H1 (cell line): ENCODE data around the gene GNG12. TPM values are rescaled to one million over a fixed set of nuclear protein-coding genes. Genes with fewer than 3 reads are reported as not detected.

Experiments
- CTCF ChIA-PET: fragments of 300-600 bp; sonication (Branson Sonifier 250); formaldehyde crosslinking; loops from one replicate; lab custom pipeline; 2021; ENCODE audit not compliant: partially characterized antibody; lab: Charles Lee
- POLR2A ChIA-PET: fragments of 300-600 bp; sonication (Branson Sonifier 250); formaldehyde crosslinking; loops from one replicate; lab custom pipeline; 2021; ENCODE audit warnings: inconsistent platforms; ENCODE audit not compliant: partially characterized antibody; lab: Charles Lee
- DNase-seq, 2 experiments: peaks; one replicate each; pipeline versions ENCODE4 v3.0.0 to v3.0.0-alpha.2; 2010 to 2022; ENCODE audit warnings: low spot score in 2 of 2, low read depth in 1 of 2, mixed read lengths in 1 of 2
- FAIRE-seq: peaks from 2 replicates; lab custom pipeline; 2011; peaks lifted over from hg19 to GRCh38; lab: Jason Lieb, UNC
- H2AFZ ChIP-seq: 2 replicates; pipeline ENCODE4 v1.8.1; 2012; ENCODE audit warnings: low read length, inconsistent platforms
- H2AK5ac ChIP-seq: 2 replicates; pipeline ENCODE4 v1.6.1; 2013; ENCODE audit warnings: low read depth, low read length
- H2BK120ac ChIP-seq: replicated peaks from 2 replicates; pipeline ENCODE3; 2013; ENCODE audit warnings: low read depth, low read length, inconsistent platforms
- H2BK12ac ChIP-seq: 2 replicates; pipeline ENCODE4 v1.6.1; 2013; ENCODE audit warnings: low read depth, low read length
- H2BK15ac ChIP-seq: 2 replicates; pipeline ENCODE4 v1.6.1; 2013; ENCODE audit warnings: low read length
- H2BK20ac ChIP-seq: 2 replicates; pipeline ENCODE4 v1.6.1; 2013; ENCODE audit warnings: low read length
- H2BK5ac ChIP-seq: 2 replicates; pipeline ENCODE4 v1.6.1; 2013; ENCODE audit warnings: low read depth, low read length
- H3K14ac ChIP-seq: 2 replicates; pipeline ENCODE4 v1.6.1; 2013; ENCODE audit warnings: inconsistent platforms; ENCODE audit not compliant: insufficient read length
- H3K18ac ChIP-seq: 2 replicates; pipeline ENCODE4 v1.6.1; 2013; ENCODE audit warnings: low read length; ENCODE audit errors: extremely low read depth
- H3K23ac ChIP-seq: 2 replicates; pipeline ENCODE4 v1.6.1; 2013; ENCODE audit warnings: inconsistent platforms; ENCODE audit not compliant: insufficient read length
- H3K23me2 ChIP-seq: 2 replicates; pipeline ENCODE4 v1.6.1; 2013; ENCODE audit warnings: low read depth, low read length
- H3K27ac ChIP-seq: 2 replicates; pipeline ENCODE4 v1.6.1; 2011; ENCODE audit warnings: low read depth, low read length, inconsistent platforms
- H3K27me3 ChIP-seq, 4 experiments: replicated peaks in 1 of 4; 1 replicate in 1 of 4; 2 replicates in 3 of 4; pipeline versions ENCODE4 v1.6.1 to v1.8.1; 2011 to 2013; ENCODE audit warnings: low read length in 3 of 4, mild to moderate bottlenecking in 3 of 4, inconsistent platforms in 2 of 4, mixed read lengths in 2 of 4, moderate library complexity in 1 of 4; ENCODE audit not compliant: control insufficient read depth in 3 of 4, insufficient read depth in 3 of 4; ENCODE audit errors: extremely low read depth in 1 of 4
- H3K36me3 ChIP-seq, 4 experiments: 2 replicates each; pipeline versions ENCODE4 v1.6.1 to v1.8.1; 2011 to 2013; ENCODE audit warnings: mild to moderate bottlenecking in 4 of 4, low read length in 3 of 4, moderate library complexity in 2 of 4, control low read depth in 1 of 4, inconsistent platforms in 1 of 4; ENCODE audit not compliant: insufficient read depth in 4 of 4, control insufficient read depth in 2 of 4
- H3K4ac ChIP-seq: replicated peaks from 2 replicates; pipeline ENCODE3; 2013; ENCODE audit warnings: low read length, low read depth, mixed read lengths, inconsistent platforms; ENCODE audit not compliant: insufficient read length
- H3K4me1 ChIP-seq, 4 experiments: replicated peaks in 1 of 4; 1 replicate in 1 of 4; 2 replicates in 3 of 4; pipeline versions ENCODE4 v1.6.1 to v1.8.1; 2011 to 2013; ENCODE audit warnings: low read length in 3 of 4, inconsistent platforms in 2 of 4, mixed read lengths in 1 of 4; ENCODE audit not compliant: insufficient read depth in 4 of 4, control insufficient read depth in 3 of 4
- H3K4me2 ChIP-seq, 2 experiments: 2 replicates each; pipeline versions ENCODE4 v1.6.1 to v1.8.1; 2011 to 2013; ENCODE audit warnings: low read depth in 2 of 2, low read length in 2 of 2, control low read depth in 1 of 2, inconsistent platforms in 1 of 2, mild to moderate bottlenecking in 1 of 2; ENCODE audit not compliant: insufficient read depth in 1 of 2
- H3K4me3 ChIP-seq, 4 experiments: fragments of 200-600, 300-600 bp in 1 of 4; sonication (generic), shearing (Covaris generic), sonication (Bioruptor Twin) in 1 of 4; 2 replicates each; pipeline versions ENCODE4 v1.5.1 to v1.8.1; 2011 to 2016; ENCODE audit warnings: low read length in 4 of 4, low read depth in 3 of 4, control low read depth in 2 of 4, inconsistent platforms in 2 of 4, mild to moderate bottlenecking in 2 of 4, mixed read lengths in 1 of 4, moderate library complexity in 1 of 4; ENCODE audit not compliant: insufficient read depth in 2 of 4; ENCODE audit errors: extremely low read depth in 1 of 4
- H3K56ac ChIP-seq: replicated peaks from 2 replicates; pipeline ENCODE3; 2013; ENCODE audit warnings: low read depth, mild to moderate bottlenecking, mixed read lengths, low read length, inconsistent platforms; ENCODE audit not compliant: insufficient read length
- H3K79me1 ChIP-seq: 2 replicates; pipeline ENCODE4 v1.6.1; 2013; ENCODE audit warnings: low read depth, low read length, control low read depth
- H3K79me2 ChIP-seq, 2 experiments: 2 replicates each; pipeline versions ENCODE4 v1.6.1 to v1.8.1; 2012 to 2013; ENCODE audit warnings: low read length in 2 of 2, mild to moderate bottlenecking in 2 of 2, inconsistent platforms in 1 of 2; ENCODE audit not compliant: insufficient read depth in 2 of 2, control insufficient read depth in 1 of 2
- H3K9ac ChIP-seq, 4 experiments: replicated peaks in 1 of 4; 1 replicate in 1 of 4; 2 replicates in 3 of 4; pipeline versions ENCODE4 v1.6.1 to v1.8.1; 2011 to 2013; ENCODE audit warnings: low read depth in 3 of 4, low read length in 3 of 4, control low read depth in 2 of 4, mild to moderate bottlenecking in 2 of 4, moderate library complexity in 2 of 4, inconsistent platforms in 1 of 4; ENCODE audit errors: extremely low read depth in 1 of 4
- H3K9me3 ChIP-seq, 2 experiments: 2 replicates each; pipeline versions ENCODE4 v1.6.1 to v1.8.1; 2012 to 2013; ENCODE audit warnings: mild to moderate bottlenecking in 2 of 2, moderate library complexity in 2 of 2, control low read depth in 1 of 2, inconsistent platforms in 1 of 2, low read depth in 1 of 2, low read length in 1 of 2, mixed read lengths in 1 of 2; ENCODE audit not compliant: insufficient read depth in 2 of 2
- H4K20me1 ChIP-seq, 2 experiments: replicated peaks in 1 of 2; 2 replicates each; pipeline versions ENCODE3 to v1.8.1; 2011 to 2013; ENCODE audit warnings: inconsistent platforms in 2 of 2, low read length in 2 of 2, mild to moderate bottlenecking in 1 of 2; ENCODE audit not compliant: insufficient read depth in 2 of 2, control insufficient read depth in 1 of 2
- H4K5ac ChIP-seq: 2 replicates; pipeline ENCODE4 v1.6.1; 2013; ENCODE audit warnings: low read length, low read depth, mixed read lengths, inconsistent platforms; ENCODE audit not compliant: insufficient read length
- H4K8ac ChIP-seq: 2 replicates; pipeline ENCODE4 v1.8.0; 2013; ENCODE audit warnings: mild to moderate bottlenecking, moderate library complexity, low read length, inconsistent platforms; ENCODE audit not compliant: insufficient read depth; ENCODE audit errors: extremely low read depth
- H4K91ac ChIP-seq: replicated peaks from 2 replicates; pipeline ENCODE3; 2013; ENCODE audit warnings: low read length, mixed read lengths, inconsistent platforms; ENCODE audit not compliant: insufficient read length
- GABPA ChIP-seq: IDR thresholded peaks from 2 replicates; pipeline ENCODE4 v1.6.1; 2011; ENCODE audit warnings: mild to moderate bottlenecking, low read length, moderate library complexity, borderline replicate concordance; ENCODE audit not compliant: insufficient read depth
- WGBS, 2 experiments: shearing (Covaris generic) in 1 of 2; methylation state at CpG; one replicate each; pipeline versions ENCODE4 v1.1.6 to v1.1.7; 2013 to 2015; ENCODE audit warnings: low lambda C conversion rate in 2 of 2, mixed read lengths in 2 of 2, inconsistent platforms in 1 of 2, low coverage in 1 of 2, missing lambda C conversion rate in 1 of 2; ENCODE audit not compliant: insufficient replicate concordance in 2 of 2, insufficient coverage in 1 of 2, insufficient read length in 1 of 2; ENCODE audit errors: extremely low coverage in 1 of 2, missing lambda C conversion rate in 1 of 2; 5-methylcytosine and 5-hydroxymethylcytosine counted together
- polyA plus RNA-seq, 7 experiments: library from polyadenylated mRNA; depleted of rRNA in 3 of 7; stranded (reverse) in 5 of 7; unstranded in 2 of 7; fragments of >200 nt in 5 of 7; fragments of 200-250 nt in 2 of 7; gene quantifications; 1 replicate in 5 of 7; 2 replicates in 1 of 7; 4 replicates in 1 of 7; pipeline versions ENCODE4 v1.2.1 to v1.2.3, GENCODE V29; 2011 to 2013; ENCODE audit warnings: missing spikeins in 2 of 7, mixed read lengths in 2 of 7
- total RNA-seq: library from RNA; stranded (reverse); fragmentation: NEBNext Ultra II Directional; extraction: Animal tissue kit (Norgen Biotek cat#: 25700); gene quantifications from 2 replicates; pipeline ENCODE4 v1.2.1, GENCODE V29; 2021

The GNG12 gene
- total and polyA plus RNA-seq, 2 of the 8 experiments (the other 6 are each of a cell fraction or from before 2014, with no cell fraction given), result 11.4 to 35.8 TPM

GRCh38 chr1:67792103-67792502 is 41.2 kb downstream of the GNG12 start:
- 94% methylated on average over 5 of the region's 5 CpGs; no CpG with 5 or more reads in 1 of the 2 experiments for WGBS, 2 experiments
- Histone ChIP-seq H2BK15ac (no peak overlapping the region), H4K91ac (no peak overlapping the region), H3K9ac (no peak overlapping the region), H3K9me3 (no peaks in the 10 kb centered on the region), H3K4me1 (peaks cover 0 to 7% (median under 1%) of the 10 kb centered on the region in 4 experiments; a peak in 3 of 7 replicates), H3K4me2 (0 out of 4 replicates have a peak overlapping the region, but pooled peaks of 1 of the 2 experiments have one; percentile 3), H3K4ac (no peak overlapping the region), H3K23ac (no peak overlapping the region), H4K8ac (no peak overlapping the region), H4K5ac (no peak overlapping the region), H2BK5ac (no peak overlapping the region), H3K23me2 (no peaks in the 10 kb centered on the region), H3K79me2 (no peaks in the 10 kb centered on the region), H3K27me3 (no peaks in the 10 kb centered on the region), H3K36me3 (no peaks in the 10 kb centered on the region), H3K4me3 (no peak overlapping the region), H2AFZ (no peak overlapping the region), H3K18ac (no peak overlapping the region), H2AK5ac (no peak overlapping the region; the same call in 1 of the 2 replicates)
- ChIA-PET POLR2A (interaction anchor here (1.0 kb wide), 1 partner anchor 8 kb away, joined by 3 read pairs; no protein-coding TSS in a partner anchor), CTCF (interaction anchor here (2.0 to 12.2 kb wide), 2 partner anchors 23 to 27 kb away, joined by 4 to 150 read pairs; no protein-coding TSS in a partner anchor)
- DNase-seq, result no peak
- FAIRE-seq, result no peak
- no peak for TF ChIP-seq GABPA
- TF ChIP-seq, all 59 proteins: peak for 0
- H3K14ac ChIP-seq, result no peak overlapping the region
- no peak overlapping the region for H3K27ac ChIP-seq
- H2BK120ac ChIP-seq, result no peak overlapping the region
- no peak overlapping the region for H3K56ac ChIP-seq
- no peaks in the 10 kb centered on the region for H3K79me1 ChIP-seq
- H4K20me1 ChIP-seq, result no peaks in the 10 kb centered on the region
- H2BK12ac ChIP-seq, result no peak overlapping the region; the same call in 1 of the 2 replicates
- H2BK20ac ChIP-seq, result no peak overlapping the region
